HG02642 (cell line): Measurements from ENCODE around the gene NUDT6.

Experiments
- ATAC-seq: cut with Tn5 transposase; IDR thresholded peaks from one replicate; pipeline ENCODE4 v1.9.1; 2021; ENCODE audit warnings: mild to moderate bottlenecking; ENCODE audit not compliant: unreplicated experiment, poor library complexity

Gene NUDT6

DNA sequence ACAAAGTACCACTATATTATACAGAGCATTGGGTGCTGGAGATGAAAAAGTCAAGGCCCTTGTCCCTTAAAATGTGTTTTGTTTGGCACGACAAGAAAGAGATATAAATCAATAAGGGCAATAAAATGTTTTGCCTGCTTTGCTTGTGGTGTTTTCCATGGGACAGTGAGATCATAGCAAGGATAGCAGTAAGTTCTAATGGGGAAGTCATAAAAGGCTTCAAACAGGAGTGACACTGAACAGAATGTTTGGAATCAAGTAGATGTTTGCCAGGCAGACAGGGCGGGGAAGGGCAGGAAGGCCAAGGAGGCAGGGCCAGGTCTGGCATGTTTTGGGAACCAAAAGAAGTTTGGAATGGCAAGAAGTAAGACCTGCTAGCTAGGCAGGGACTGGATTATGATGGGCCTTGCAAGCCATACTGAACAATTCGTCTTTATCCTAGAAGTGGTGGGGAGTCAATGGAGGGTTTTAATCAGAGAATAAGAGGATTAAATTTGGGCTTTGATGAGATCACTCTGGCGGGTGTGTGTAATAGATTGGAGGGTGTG, 79.3 kb downstream of the NUDT6 start:
- no peak for ATAC-seq
